ENCODE results near the gene VPS26C.

Gene VPS26C

GRCh38 chr21:37266515-37267221 lies 466 bp downstream of the VPS26C start:
- Histone ChIP-seq H3K4me1 (ENCODE audit: control insufficient read depth in 1 of 2, insufficient read depth in 2 of 2, low read length in 2 of 2) (peaks cover 20 to 21% of the 10 kb centered on the region in 2 donors), H3K36me3 (ENCODE audit: control insufficient read depth in 1 of 2, insufficient read depth in 2 of 2, low read length in 2 of 2) (no peaks in the 10 kb centered on the region), H3K27me3 (ENCODE audit: control insufficient read depth in 1 of 2, insufficient read depth in 2 of 2, low read length in 2 of 2) (no peaks in the 10 kb centered on the region), H3K27ac (ENCODE audit: low read depth, low read length) (peak overlapping the region; percentile 97), H3K4me3 (ENCODE audit: low read depth in 1 of 2, low read length in 2 of 2) (peak overlapping the region; percentile 75 to 77), H3K9me3 (ENCODE audit: control insufficient read depth in 1 of 2, low read length in 2 of 2) (no peaks in the 10 kb centered on the region), H3K9ac (ENCODE audit: low read depth in 1 of 2, low read length in 2 of 2) (peak overlapping the region; percentile 76 to 80)

DNA sequence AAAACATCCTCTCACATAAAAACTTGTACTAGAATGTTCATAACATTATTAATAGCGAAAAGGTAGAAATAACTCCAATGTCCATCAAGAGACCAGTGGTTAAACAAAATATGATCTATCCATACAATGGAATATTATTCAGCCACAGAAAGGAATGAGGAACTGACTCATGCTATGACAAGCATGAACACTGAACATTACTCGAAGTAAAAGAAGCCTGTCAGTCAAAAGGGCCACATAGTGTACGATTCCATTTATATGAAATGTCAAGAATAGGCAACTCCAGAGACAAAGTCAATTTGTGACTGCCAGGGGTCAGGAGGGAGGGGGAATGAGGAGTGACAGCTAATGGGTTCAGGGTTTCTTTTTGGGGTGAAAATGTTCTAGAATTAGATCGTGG lies 2.3 kb downstream of the VPS26C start:
- H3K27ac ChIP-seq (ENCODE audit: low read depth, low read length) = no peak overlapping the region
- no peaks in the 10 kb centered on the region for H3K9me3 ChIP-seq (ENCODE audit: control insufficient read depth in 1 of 2, low read length in 2 of 2)
- H3K27me3 ChIP-seq (ENCODE audit: control insufficient read depth in 1 of 2, insufficient read depth in 2 of 2, low read length in 2 of 2) = no peaks in the 10 kb centered on the region
- H3K4me3 ChIP-seq (ENCODE audit: low read depth in 1 of 2, low read length in 2 of 2) = no peak overlapping the region
- H3K36me3 ChIP-seq (ENCODE audit: control insufficient read depth in 1 of 2, insufficient read depth in 2 of 2, low read length in 2 of 2) = no peaks in the 10 kb centered on the region
- H3K9ac ChIP-seq (ENCODE audit: low read depth in 1 of 2, low read length in 2 of 2) = no peak overlapping the region
- peaks cover 20 to 21% of the 10 kb centered on the region in 2 donors for H3K4me1 ChIP-seq (ENCODE audit: control insufficient read depth in 1 of 2, insufficient read depth in 2 of 2, low read length in 2 of 2)

DNA sequence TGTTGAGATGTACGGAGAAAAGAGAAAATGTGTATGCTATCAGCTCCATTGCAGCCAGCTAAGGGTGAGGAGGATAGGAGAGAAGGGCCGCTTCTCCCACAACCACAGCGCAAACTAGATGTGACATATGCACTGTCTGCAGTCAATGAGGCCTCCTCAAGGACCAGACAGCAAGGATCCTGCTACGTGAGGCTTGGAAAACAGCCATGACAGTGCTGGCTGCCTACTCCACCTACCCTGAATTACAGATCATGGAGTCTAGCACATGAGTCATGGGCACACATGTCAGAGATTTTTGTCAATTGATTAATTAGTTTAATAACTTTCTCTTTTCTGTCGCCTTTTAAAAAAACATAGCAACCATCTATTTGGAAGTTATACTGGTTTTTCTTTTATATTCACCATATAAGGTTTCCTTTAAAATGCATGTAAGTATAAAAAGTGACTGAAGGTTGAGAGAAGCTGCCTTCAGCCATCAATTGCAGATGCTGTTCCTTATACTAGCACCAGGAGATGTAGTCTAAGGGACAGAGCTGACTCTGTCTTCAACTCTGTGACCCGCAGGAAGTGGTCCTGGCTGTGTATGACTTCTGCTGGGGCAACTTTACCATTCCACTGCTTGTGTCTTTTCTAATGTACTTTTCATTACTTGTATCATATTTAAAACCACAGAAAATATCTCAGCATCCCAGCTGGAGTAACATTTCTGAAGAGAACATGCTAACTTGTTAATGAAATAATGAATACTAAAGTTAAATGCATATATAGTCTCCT lies 3.1 kb downstream of the VPS26C start:
- no peak overlapping the region for H3K4me3 ChIP-seq (ENCODE audit: low read depth in 1 of 2, low read length in 2 of 2)
- no peak overlapping the region for H3K9ac ChIP-seq (ENCODE audit: low read depth in 1 of 2, low read length in 2 of 2)
- H3K27ac ChIP-seq (ENCODE audit: low read depth, low read length) = no peak overlapping the region
- peaks cover 0 to 4% of the 10 kb centered on the region in 2 donors for H3K36me3 ChIP-seq (ENCODE audit: control insufficient read depth in 1 of 2, insufficient read depth in 2 of 2, low read length in 2 of 2)
- H3K27me3 ChIP-seq (ENCODE audit: control insufficient read depth in 1 of 2, insufficient read depth in 2 of 2, low read length in 2 of 2) = no peaks in the 10 kb centered on the region
- no peaks in the 10 kb centered on the region for H3K9me3 ChIP-seq (ENCODE audit: control insufficient read depth in 1 of 2, low read length in 2 of 2)
- peaks cover 20 to 21% of the 10 kb centered on the region in 2 donors for H3K4me1 ChIP-seq (ENCODE audit: control insufficient read depth in 1 of 2, insufficient read depth in 2 of 2, low read length in 2 of 2)

- Histone ChIP-seq H3K9ac (ENCODE audit: low read depth in 1 of 2, low read length in 2 of 2) (no peak overlapping the region), H3K27ac (ENCODE audit: low read depth, low read length) (no peak overlapping the region), H3K4me3 (ENCODE audit: low read depth in 1 of 2, low read length in 2 of 2) (no peak overlapping the region), H3K36me3 (ENCODE audit: control insufficient read depth in 1 of 2, insufficient read depth in 2 of 2, low read length in 2 of 2) (peaks cover 0 to 4% of the 10 kb centered on the region in 2 donors), H3K27me3 (ENCODE audit: control insufficient read depth in 1 of 2, insufficient read depth in 2 of 2, low read length in 2 of 2) (no peaks in the 10 kb centered on the region), H3K4me1 (ENCODE audit: control insufficient read depth in 1 of 2, insufficient read depth in 2 of 2, low read length in 2 of 2) (peaks cover 16 to 21% of the 10 kb centered on the region in 2 donors), H3K9me3 (ENCODE audit: control insufficient read depth in 1 of 2, low read length in 2 of 2) (no peaks in the 10 kb centered on the region)
Observed at GRCh38 chr21:37259426-37259825, 7.7 kb downstream of the VPS26C start.

- Histone ChIP-seq H3K9ac (ENCODE audit: low read depth in 1 of 2, low read length in 2 of 2) (peak overlapping the region; percentile 77 to 91), H3K4me3 (ENCODE audit: low read depth in 1 of 2, low read length in 2 of 2) (peak overlapping the region; percentile 85 to 91)
Observed at GRCh38 chr21:37257967-37258877, 8.9 kb downstream of the VPS26C start.

DNA sequence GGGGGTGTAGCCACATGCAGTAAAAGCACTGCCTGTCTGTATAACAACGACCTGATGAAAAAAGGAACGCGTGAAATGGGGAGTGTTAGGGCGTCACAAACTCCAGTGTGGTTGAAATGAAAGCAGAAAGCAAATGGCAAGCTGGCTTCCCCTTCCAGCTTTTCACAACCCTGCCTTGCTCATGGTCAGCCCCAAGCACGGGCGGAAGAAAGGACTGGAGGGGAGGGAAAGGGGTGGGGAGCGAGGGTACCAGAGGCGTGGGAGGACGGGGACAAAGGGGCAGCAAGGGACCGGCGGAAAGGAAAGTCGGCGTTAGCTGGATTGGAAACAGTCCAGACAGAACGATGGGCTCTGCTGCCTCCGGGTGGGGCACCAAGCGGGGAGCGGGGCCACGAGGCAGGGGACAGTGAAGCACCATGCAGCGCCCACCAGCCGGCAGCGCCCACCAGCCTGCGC lies 9.6 kb downstream of the VPS26C start:
- H3K4me1 ChIP-seq (ENCODE audit: control insufficient read depth in 1 of 2, insufficient read depth in 2 of 2, low read length in 2 of 2) = peaks cover 7 to 18% of the 10 kb centered on the region in 2 donors

More at GRCh38 chr21:37257967-37258877, 8.9 kb downstream of the VPS26C start:
- peak overlapping the region; percentile 68 for H3K27ac ChIP-seq (ENCODE audit: low read depth, low read length)
- H3K27me3 ChIP-seq (ENCODE audit: control insufficient read depth in 1 of 2, insufficient read depth in 2 of 2, low read length in 2 of 2) = no peaks in the 10 kb centered on the region
- peaks cover 8 to 18% of the 10 kb centered on the region in 2 donors for H3K4me1 ChIP-seq (ENCODE audit: control insufficient read depth in 1 of 2, insufficient read depth in 2 of 2, low read length in 2 of 2)
- H3K9me3 ChIP-seq (ENCODE audit: control insufficient read depth in 1 of 2, low read length in 2 of 2) = no peaks in the 10 kb centered on the region
- peaks cover 0 to 4% of the 10 kb centered on the region in 2 donors for H3K36me3 ChIP-seq (ENCODE audit: control insufficient read depth in 1 of 2, insufficient read depth in 2 of 2, low read length in 2 of 2)

DNA sequence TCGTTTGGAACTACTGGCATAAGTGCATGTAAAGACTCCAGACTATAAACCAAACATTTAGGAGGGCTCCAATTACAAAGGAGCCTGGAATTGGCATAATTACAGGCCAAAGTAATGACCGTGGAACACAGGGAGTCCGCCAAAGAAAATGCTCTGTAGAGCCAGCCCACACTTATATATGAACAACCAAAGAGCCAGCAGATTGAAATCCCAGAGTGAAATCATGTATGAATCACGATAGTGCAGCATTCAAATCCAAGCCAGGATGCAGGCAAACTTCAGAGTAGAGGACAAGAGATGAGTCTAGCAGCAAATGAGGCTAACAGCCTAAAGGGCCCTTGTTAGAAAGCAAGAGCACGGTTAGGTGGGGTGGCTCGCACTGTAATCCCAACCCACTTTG lies 13.1 kb downstream of the VPS26C start:
- H3K27ac ChIP-seq (ENCODE audit: low read depth, low read length) = no peak overlapping the region
- H3K4me1 ChIP-seq (ENCODE audit: control insufficient read depth in 1 of 2, insufficient read depth in 2 of 2, low read length in 2 of 2) = peaks cover 7 to 18% of the 10 kb centered on the region in 2 donors

More for the DNA sequence above, 9.6 kb downstream of the VPS26C start:
- H3K36me3 ChIP-seq (ENCODE audit: control insufficient read depth in 1 of 2, insufficient read depth in 2 of 2, low read length in 2 of 2) = peaks cover 0 to 4% of the 10 kb centered on the region in 2 donors
- H3K27ac ChIP-seq (ENCODE audit: low read depth, low read length) = peak overlapping the region; percentile 68
- peak overlapping the region; percentile 77 to 91 for H3K9ac ChIP-seq (ENCODE audit: low read depth in 1 of 2, low read length in 2 of 2)
- H3K27me3 ChIP-seq (ENCODE audit: control insufficient read depth in 1 of 2, insufficient read depth in 2 of 2, low read length in 2 of 2) = no peaks in the 10 kb centered on the region
- H3K4me3 ChIP-seq (ENCODE audit: low read depth in 1 of 2, low read length in 2 of 2) = peak overlapping the region; percentile 85 to 91
- no peaks in the 10 kb centered on the region for H3K9me3 ChIP-seq (ENCODE audit: control insufficient read depth in 1 of 2, low read length in 2 of 2)

DNA sequence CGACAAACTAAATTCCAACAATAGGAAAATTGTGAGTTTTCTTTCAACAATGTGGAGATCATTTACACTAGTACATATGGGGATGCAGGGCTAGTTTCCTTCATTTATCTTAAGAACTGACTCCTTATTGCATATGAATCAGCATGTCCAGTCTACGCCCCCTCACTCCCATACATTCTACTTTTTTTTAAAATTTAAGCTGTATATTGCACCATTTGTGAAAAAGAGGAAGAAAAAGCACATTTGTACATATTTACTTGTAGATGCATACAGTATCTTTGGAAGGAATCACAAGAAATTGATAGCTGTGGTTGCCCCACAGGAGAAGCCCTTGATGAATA lies 15.9 kb downstream of the VPS26C start:
- no peaks in the 10 kb centered on the region for H3K36me3 ChIP-seq (ENCODE audit: control insufficient read depth in 1 of 2, insufficient read depth in 2 of 2, low read length in 2 of 2)
- no peaks in the 10 kb centered on the region for H3K9me3 ChIP-seq (ENCODE audit: control insufficient read depth in 1 of 2, low read length in 2 of 2)
- H3K4me1 ChIP-seq (ENCODE audit: control insufficient read depth in 1 of 2, insufficient read depth in 2 of 2, low read length in 2 of 2) = no peaks in the 10 kb centered on the region
- H3K4me3 ChIP-seq (ENCODE audit: low read depth in 1 of 2, low read length in 2 of 2) = no peak overlapping the region
- no peak overlapping the region for H3K9ac ChIP-seq (ENCODE audit: low read depth in 1 of 2, low read length in 2 of 2)
- no peak overlapping the region for H3K27ac ChIP-seq (ENCODE audit: low read depth, low read length)
- no peaks in the 10 kb centered on the region for H3K27me3 ChIP-seq (ENCODE audit: control insufficient read depth in 1 of 2, insufficient read depth in 2 of 2, low read length in 2 of 2)

More for the DNA sequence above, 13.1 kb downstream of the VPS26C start:
- Histone ChIP-seq H3K9me3 (ENCODE audit: control insufficient read depth in 1 of 2, low read length in 2 of 2) (no peaks in the 10 kb centered on the region), H3K36me3 (ENCODE audit: control insufficient read depth in 1 of 2, insufficient read depth in 2 of 2, low read length in 2 of 2) (no peaks in the 10 kb centered on the region), H3K4me3 (ENCODE audit: low read depth in 1 of 2, low read length in 2 of 2) (no peak overlapping the region), H3K27me3 (ENCODE audit: control insufficient read depth in 1 of 2, insufficient read depth in 2 of 2, low read length in 2 of 2) (no peaks in the 10 kb centered on the region), H3K9ac (ENCODE audit: low read depth in 1 of 2, low read length in 2 of 2) (no peak overlapping the region)

DNA sequence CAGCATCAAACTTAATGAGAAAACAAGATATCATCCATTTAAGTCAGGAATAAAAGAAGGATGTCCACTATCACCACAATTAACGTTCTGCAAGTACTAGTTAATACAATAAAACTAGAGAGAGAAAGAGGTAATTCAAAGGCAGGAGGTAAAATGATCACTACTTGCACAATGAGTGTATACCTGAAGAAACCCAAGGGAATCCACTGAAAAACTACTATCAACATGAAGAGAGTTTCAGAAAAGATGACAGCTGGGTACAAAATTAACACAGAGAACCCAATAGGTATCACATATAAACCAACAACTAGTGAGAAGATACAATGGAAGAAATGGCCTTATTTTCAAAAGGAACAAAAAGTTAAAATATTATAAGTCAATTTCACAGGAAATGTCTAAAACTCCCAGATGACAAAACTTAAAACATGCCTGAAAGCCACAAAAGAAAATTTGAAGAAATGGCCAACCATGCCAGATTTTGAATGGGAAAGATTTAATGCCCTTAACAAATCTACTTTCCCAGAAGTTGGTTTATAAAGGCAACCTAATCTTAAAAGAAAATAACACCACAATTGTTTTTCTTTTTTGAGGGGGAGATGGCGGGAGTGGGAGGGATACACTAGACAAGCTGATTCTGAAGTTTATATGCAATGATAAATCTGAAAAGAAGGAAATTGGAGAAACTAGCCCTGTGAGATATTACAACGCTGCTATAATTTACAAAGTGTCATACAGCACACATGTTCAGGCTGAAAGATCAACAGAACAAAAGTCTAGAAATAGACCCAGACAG lies 17.8 kb downstream of the VPS26C start:
- Histone ChIP-seq H3K36me3 (ENCODE audit: control insufficient read depth in 1 of 2, insufficient read depth in 2 of 2, low read length in 2 of 2) (no peaks in the 10 kb centered on the region), H3K9me3 (ENCODE audit: control insufficient read depth in 1 of 2, low read length in 2 of 2) (no peaks in the 10 kb centered on the region), H3K9ac (ENCODE audit: low read depth in 1 of 2, low read length in 2 of 2) (no peak overlapping the region), H3K4me3 (ENCODE audit: low read depth in 1 of 2, low read length in 2 of 2) (no peak overlapping the region), H3K27ac (ENCODE audit: low read depth, low read length) (no peak overlapping the region), H3K4me1 (ENCODE audit: control insufficient read depth in 1 of 2, insufficient read depth in 2 of 2, low read length in 2 of 2) (peaks cover 7 to 8% of the 10 kb centered on the region in 2 donors), H3K27me3 (ENCODE audit: control insufficient read depth in 1 of 2, insufficient read depth in 2 of 2, low read length in 2 of 2) (no peaks in the 10 kb centered on the region)

All from duodenal mucosa (tissue), 2 donors.